HG02981 (cell line): ENCODE measurements around the gene BNC1.

Experiments used
- ATAC-seq: cut with Tn5 transposase; IDR thresholded peaks from one replicate; pipeline ENCODE4 v1.9.1; 2021; ENCODE audit warnings: mild to moderate bottlenecking, moderate library complexity; ENCODE audit not compliant: unreplicated experiment

The BNC1 gene

GRCh38 chr15:83284559-83285283 lies at the start of gene BNC1:
Gene BNC1, minus strand, starts transcription at chr15:83284664. Its CDS starts 36 bp downstream, at chr15:83284628.
- ATAC-seq, result no peak

- ATAC-seq, result no peak
These were observed 42.6 kb upstream of the BNC1 start for GRCh38 chr15:83327041-83327440.

- ATAC-seq, result no peak
These were observed 40.3 kb upstream of the BNC1 start for GRCh38 chr15:83324799-83325198.

GRCh38 chr15:83323296-83323711 lies 38.8 kb upstream of the BNC1 start:
- ATAC-seq, result no peak

GRCh38 chr15:83322691-83323090 lies 38.2 kb upstream of the BNC1 start:
- ATAC-seq, result no peak

GRCh38 chr15:83322061-83322460 lies 37.6 kb upstream of the BNC1 start:
- ATAC-seq, result no peak

GRCh38 chr15:83320844-83321243 lies 36.4 kb upstream of the BNC1 start:
- ATAC-seq, result no peak

GRCh38 chr15:83320404-83320803 lies 35.9 kb upstream of the BNC1 start:
- no peak for ATAC-seq

- ATAC-seq, result no peak
These were observed 35.3 kb upstream of the BNC1 start for GRCh38 chr15:83319771-83320170.

- no peak for ATAC-seq
These were observed 34.5 kb upstream of the BNC1 start for GRCh38 chr15:83318861-83319415.

- no peak for ATAC-seq
These were observed 33.6 kb upstream of the BNC1 start for GRCh38 chr15:83318036-83318435.

GRCh38 chr15:83312071-83312470 lies 27.6 kb upstream of the BNC1 start:
- ATAC-seq, result no peak

GRCh38 chr15:83310521-83311456 lies 26.3 kb upstream of the BNC1 start:
- no peak for ATAC-seq

- no peak for ATAC-seq
These were observed 24.2 kb upstream of the BNC1 start for GRCh38 chr15:83308671-83309070.

- ATAC-seq, result no peak
These were observed 22.1 kb upstream of the BNC1 start for GRCh38 chr15:83306561-83306960.

- no peak for ATAC-seq
These were observed 21.3 kb upstream of the BNC1 start for GRCh38 chr15:83305704-83306291.

- no peak for ATAC-seq
These were observed 20.6 kb upstream of the BNC1 start for GRCh38 chr15:83304861-83305703.

GRCh38 chr15:83303535-83303934 lies 19.1 kb upstream of the BNC1 start:
- no peak for ATAC-seq

- ATAC-seq, result no peak
These were observed 16.4 kb upstream of the BNC1 start for GRCh38 chr15:83300826-83301225.

GRCh38 chr15:83299462-83299861 lies 15.0 kb upstream of the BNC1 start:
- no peak for ATAC-seq
